K562 (cell line): ENCODE results near the gene GSTM1.

ENCODE experiments used
- CTCF ChIP-seq, 3 experiments: IDR thresholded peaks in 2 of 3; conservative IDR thresholded peaks in 1 of 3; 2 replicates each; pipeline ENCODE4 v1.5.1; 2011 to 2012; ENCODE audit warnings: low read length in 3 of 3, mild to moderate bottlenecking in 3 of 3, control low read depth in 2 of 3, improper control_type of control experiment in 1 of 3, inconsistent platforms in 1 of 3, low read depth in 1 of 3, mixed read lengths in 1 of 3, moderate library complexity in 1 of 3; ENCODE audit not compliant: insufficient read depth in 2 of 3
- FOXA1 ChIP-seq: fragments of 450-650 bp; IDR thresholded peaks from 2 replicates; pipeline ENCODE4 v1.6.1; 2016; ENCODE audit warnings: mild to moderate bottlenecking, borderline replicate concordance
- GABPA ChIP-seq: fragments of 200-800 bp; sonication (Bioruptor generic); conservative IDR thresholded peaks from 2 replicates; pipeline ENCODE4 v1.6.1; 2016; ENCODE audit warnings: low read depth, missing genetic modification characterization, missing compliant biosample characterization
- GMEB1 ChIP-seq: fragments of 250-450 bp; sonication (Bioruptor Pico); IDR thresholded peaks from 2 replicates; pipeline ENCODE4 v1.4.0; 2020; ENCODE audit warnings: mild to moderate bottlenecking
- KDM4B ChIP-seq, 2 experiments: fragments of 450-650 bp in 1 of 2; sonication (generic) in 1 of 2; IDR thresholded peaks; 2 replicates each; pipeline ENCODE4 v1.6.1; 2016 to 2017; ENCODE audit warnings: borderline replicate concordance in 2 of 2, antibody characterized with exemption in 1 of 2, low read depth in 1 of 2, mild to moderate bottlenecking in 1 of 2
- LEF1 ChIP-seq: fragments of 450-650 bp; IDR thresholded peaks from 2 replicates; pipeline ENCODE4 v1.6.1; 2016; ENCODE audit warnings: mild to moderate bottlenecking
- RAD21 ChIP-seq, 2 experiments: fragments of 250-450 bp in 1 of 2; fragments of 450-650 bp in 1 of 2; sonication (Bioruptor Pico) in 1 of 2; formaldehyde crosslinking in 1 of 2; IDR thresholded peaks in 1 of 2; conservative IDR thresholded peaks in 1 of 2; 2 replicates each; pipeline versions ENCODE4 v1.4.0 to v1.8.0; 2020 to 2022; ENCODE audit warnings: mild to moderate bottlenecking in 2 of 2, moderate library complexity in 1 of 2
- SMC3 ChIP-seq: conservative IDR thresholded peaks from 2 replicates; pipeline ENCODE4 v1.6.1; 2011; ENCODE audit warnings: low read depth, low read length, improper control_type of control experiment; ENCODE audit not compliant: insufficient read depth
- ZBTB43 ChIP-seq: sonication (generic); formaldehyde crosslinking; IDR thresholded peaks from 2 replicates; pipeline ENCODE4 v1.8.0; 2023; ENCODE audit warnings: mild to moderate bottlenecking, missing genetic modification reagents
- ZNF354B ChIP-seq: fragments of 250-450 bp; sonication (Bioruptor Pico); IDR thresholded peaks from 2 replicates; pipeline ENCODE4 v1.4.0; 2020

- TF ChIP-seq FOXA1 (no peak), ZBTB43 (CRISPR knock-in tag) (no peak), KDM4B (IDR thresholded peaks at IDR 0.05; ENCODE audit: borderline replicate concordance in 2 of 2, low read depth in 1 of 2) (no peak), ZNF354B (no peak), CTCF (IDR thresholded peaks at IDR 0.05 in 2 of 3, conservative IDR thresholded peaks at IDR 0.05 in 1 of 3; ENCODE audit: insufficient read depth in 2 of 3, low read depth in 1 of 3, low read length in 3 of 3) (no peak), GMEB1 (CRISPR knock-in tag) (no peak), SMC3 (no peak), RAD21 (CRISPR knock-in tag; conservative IDR thresholded peaks at IDR 0.05 in 1 of 2, IDR thresholded peaks at IDR 0.05 in 1 of 2) (no peak), LEF1 (no peak), GABPA (tag) (no peak)
Measured at GRCh38 chr1:109657970-109658369, 29.6 kb upstream of the GSTM1 start.
